Inflammatory macrophage treated with lipopolysaccharide for 4 hours (primary cell): ENCODE data around the gene ENTHD1.
"Not testable (repeated sequence)": the region's sequence is repeated elsewhere in the genome, so short reads cannot be mapped to it uniquely, and the experiment has no call there.

ENCODE experiments used
- DNase-seq: peaks from one replicate; pipeline ENCODE4 v3.0.0-alpha.2; 2020

ENTHD1 gene

DNA sequence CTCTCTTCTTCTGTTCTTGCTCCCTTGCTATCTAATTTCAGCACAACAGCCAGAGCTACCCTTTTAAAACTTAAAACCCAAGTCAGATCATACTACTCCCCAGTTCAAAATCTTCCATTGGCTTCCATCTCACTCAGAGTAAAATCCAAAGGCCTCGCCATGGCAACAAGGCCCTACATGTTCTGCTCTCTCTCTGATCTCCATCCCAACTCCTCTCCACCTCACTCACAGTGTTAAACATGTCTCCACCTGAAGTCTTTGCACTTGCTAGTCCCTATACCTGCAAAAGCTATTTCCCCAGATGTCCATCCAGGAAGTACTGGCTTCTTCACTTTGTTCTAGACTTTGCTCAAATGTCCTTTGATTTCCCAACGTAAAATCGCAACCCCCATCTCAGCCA, 4.3 kb upstream of the ENTHD1 start:
- no peak for DNase-seq

DNA sequence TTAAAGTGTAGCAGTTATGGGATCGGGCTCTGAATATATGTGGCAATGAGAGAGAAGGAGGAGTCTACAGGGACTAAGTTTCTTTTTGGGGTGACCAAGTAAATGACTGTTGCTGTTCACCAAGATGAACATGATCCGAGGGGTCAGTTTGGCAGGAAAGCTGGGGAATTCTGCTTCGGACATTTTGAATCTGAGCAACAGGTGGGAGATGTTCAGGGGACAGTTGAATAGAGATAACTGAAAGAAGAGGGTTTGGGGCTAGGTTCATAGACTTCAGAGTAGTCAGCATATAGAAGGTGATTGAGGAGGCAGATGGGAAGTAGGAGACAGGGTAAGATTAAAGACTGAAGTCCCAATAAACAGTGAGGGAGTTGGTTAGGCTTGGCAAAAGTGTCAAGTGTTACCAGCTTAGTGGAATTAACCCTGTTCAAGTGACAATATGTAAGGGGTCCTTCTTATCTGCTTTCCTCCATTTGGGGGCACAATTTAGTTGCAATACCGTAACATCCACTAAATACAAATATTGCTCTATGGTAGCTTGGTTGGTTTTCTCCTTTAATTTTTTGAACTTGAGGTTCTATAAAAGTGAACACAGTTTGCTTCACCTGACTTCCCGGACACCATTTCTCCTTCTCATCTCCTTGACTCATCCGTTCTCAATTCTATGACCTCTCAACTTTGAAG, 2.9 kb upstream of the ENTHD1 start:
- no peak for DNase-seq

DNA sequence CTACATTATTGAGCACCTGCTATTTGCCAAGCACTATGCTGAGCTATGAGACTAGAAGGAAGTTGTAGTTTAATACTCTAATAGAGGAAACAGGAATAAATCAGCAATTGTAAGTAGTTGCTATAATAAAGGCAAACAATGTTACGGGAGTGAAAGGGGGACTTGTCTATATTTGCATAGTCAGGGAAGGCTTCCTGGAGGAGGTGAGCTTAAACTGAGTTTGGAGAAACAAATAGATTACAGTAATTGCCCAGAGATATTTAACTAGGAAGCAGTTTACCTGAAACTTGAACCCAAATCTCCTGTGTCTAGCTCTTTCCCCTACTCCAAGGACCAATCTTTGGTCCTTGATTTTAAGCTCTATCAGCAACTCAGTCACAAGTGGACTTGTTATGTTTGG, 2.1 kb upstream of the ENTHD1 start:
- DNase-seq: no peak

DNA sequence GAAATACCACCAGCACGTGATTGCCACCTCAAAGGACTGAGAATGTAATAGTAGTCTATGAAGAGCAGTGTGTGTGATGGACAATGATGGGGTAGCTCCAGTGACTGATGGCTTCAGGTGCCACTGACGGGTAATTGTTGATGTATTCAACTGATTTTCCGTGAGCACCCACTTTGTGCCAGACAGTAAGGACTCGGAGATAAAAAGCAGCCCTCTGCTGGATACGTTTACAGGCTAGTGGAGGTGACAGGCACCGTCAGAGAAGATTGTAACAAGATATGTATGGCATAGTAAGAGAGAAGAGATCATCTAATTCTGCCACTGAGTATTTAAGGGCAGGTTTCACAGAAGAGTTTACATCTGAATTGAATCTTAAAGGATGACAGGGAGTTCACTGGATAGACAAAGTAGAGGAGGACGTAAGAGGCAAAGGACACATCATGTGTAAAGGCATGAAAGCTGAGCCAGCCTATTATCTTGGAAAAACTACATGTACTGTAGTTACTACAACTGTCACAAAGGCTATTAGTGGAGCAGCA, 1.1 kb upstream of the ENTHD1 start:
- DNase-seq: no peak

DNA sequence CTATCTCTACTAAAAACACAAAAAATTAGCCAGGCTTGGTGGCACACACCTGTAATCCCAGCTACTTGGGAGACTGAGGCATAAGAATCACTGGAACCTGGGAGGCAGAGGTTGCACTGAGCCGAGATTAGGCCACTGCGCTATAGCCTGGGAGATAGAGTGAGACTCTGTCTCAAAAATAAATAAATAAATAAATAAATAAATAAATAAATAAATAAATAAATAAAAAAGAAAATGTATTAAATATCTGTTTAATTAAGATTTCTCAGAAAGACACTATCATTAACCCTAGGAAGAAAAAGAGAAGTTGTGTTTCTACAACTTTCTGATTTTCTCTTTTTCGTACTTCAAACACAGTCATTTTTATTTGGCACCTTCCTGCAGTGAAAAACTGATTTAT, 3.6 kb downstream of the ENTHD1 start:
- not testable (repeated sequence) for DNase-seq

DNA sequence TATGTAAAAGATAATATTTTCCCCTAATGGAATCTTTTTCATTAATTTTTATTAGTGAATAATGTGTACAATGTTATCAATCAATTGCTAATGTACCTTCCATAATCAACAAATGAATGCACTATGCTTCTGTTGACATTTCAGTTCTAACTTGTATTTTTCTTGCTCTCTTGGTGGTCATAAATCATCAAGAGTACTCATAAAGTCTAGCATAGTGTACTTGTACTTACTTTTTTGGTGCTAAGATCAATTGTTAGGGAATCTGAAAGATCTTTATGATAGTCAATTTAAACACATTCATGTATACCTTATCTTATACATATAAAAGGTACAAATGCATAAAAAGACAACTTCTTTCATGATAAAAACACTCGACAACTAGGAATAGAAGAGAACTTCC, 10.5 kb downstream of the ENTHD1 start:
- no peak for DNase-seq

DNA sequence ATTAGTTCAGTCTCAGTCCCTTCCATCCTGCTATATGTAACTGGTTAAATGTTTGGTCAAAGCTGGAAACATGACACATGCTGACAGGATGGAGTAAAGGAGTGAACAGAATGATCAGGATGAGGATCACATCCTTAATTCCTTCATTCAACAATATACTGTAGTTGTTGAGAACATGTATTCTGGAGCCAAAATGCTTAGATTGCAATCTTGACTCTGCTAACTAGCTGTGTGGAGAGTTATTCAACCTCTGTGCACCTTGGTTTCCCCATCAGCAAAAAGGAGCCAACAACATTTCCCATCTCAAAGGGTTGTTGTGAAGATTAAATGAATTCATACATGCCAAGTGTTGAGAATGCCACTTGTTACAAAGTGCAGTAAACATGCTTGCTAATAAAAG, 12.8 kb downstream of the ENTHD1 start:
- DNase-seq: no peak

DNA sequence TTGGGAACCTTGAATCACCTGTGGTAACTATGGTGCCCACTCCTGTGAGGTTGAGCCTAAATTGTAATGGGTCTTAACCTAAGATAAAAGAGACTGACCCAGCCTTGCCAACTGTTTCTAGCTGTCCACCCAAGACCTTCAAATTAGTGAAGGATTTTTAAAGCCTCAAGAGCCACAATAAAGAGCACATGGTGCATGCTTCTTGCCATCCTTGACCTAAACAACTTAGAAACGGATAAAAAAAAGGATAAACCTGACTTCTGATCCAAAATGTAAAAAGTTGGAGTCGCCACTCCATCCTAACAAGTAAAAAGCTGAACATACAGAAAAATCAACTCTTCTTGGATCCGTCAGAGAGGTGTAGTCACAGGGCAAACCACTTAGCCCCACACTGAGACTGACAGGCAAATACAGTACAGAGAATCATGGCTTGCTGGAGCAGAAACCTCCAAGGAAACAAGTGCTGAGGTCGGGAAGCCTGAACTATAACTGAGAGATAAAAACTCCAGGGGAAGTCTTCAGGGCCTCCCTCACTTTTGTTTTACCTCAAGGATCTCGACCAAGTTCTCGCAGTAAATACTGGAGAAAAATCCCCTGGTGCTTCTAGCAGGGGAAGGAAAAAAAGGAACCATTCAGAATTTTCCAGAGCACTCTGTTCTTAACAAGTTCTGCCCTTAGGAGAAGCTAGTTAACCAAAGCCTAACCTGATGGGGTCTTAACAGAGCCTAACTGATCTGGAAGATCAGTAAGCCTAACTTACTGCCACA, 16.3 kb downstream of the ENTHD1 start:
- peak; percentile 23 for DNase-seq

DNA sequence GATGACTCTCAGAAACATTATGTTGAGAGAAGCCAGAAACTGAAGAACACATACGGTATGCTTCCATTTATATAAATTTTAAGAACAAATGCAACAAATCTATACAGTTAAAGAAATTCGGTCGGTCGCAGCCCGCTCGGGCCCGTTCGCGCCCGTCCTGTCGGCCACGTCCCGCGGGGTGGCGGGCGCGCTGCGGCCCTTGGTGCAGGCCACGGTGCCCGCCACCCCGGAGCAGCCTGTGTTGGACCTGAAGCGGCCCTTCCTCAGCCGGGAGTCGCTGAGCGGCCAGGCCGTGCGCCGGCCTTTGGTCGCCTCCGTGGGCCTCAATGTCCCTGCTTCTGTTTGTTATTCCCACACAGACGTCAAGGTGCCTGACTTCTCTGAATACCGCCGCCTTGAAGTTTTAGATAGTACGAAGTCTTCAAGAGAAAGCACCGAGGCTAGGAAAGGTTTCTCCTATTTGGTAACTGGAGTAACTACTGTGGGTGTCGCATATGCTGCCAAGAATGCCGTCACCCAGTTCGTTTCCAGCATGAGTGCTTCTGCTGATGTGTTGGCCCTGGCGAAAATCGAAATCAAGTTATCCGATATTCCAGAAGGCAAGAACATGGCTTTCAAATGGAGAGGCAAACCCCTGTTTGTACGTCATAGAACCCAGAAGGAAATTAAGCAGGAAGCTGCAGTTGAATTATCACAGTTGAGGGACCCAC, 18.2 kb downstream of the ENTHD1 start:
- not testable (repeated sequence) for DNase-seq

DNA sequence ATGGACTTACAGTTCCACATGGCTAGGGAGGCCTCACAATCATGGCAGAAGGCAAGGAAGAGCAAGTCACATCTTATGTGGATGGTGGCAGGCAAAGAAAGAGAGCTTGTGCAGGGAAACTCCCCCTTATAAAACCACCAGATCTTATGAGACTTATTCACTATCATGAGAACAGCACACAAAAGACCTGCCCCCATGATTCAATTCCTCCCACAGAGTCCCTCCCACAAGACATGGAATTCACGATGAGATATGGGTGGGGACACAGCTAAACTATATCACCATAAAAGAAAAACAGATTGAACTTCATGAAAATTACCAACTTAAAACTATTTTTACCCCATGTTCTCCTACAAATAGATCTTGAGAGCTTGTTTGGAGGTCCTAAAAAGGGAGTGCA, 19.6 kb downstream of the ENTHD1 start:
- DNase-seq: peak; percentile 67

DNA sequence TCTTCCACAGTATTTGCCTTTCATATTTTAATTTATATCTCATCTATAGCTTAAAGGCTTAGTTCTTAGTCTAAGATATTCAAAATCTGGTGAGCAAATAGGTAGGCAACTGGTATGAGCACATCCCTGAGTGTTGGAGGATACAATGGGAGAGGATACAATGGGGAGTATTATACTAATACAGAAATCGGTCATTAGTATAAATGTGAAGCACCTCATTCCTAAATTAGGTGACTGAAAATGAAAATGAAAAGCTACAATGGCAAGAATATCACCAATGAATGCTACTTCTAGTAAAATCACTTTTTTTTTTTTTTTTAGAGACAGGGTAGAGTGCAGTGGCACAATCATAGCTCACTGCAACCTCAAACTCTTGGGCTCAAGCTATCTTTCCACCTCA, 21.0 kb downstream of the ENTHD1 start:
- no peak for DNase-seq

DNA sequence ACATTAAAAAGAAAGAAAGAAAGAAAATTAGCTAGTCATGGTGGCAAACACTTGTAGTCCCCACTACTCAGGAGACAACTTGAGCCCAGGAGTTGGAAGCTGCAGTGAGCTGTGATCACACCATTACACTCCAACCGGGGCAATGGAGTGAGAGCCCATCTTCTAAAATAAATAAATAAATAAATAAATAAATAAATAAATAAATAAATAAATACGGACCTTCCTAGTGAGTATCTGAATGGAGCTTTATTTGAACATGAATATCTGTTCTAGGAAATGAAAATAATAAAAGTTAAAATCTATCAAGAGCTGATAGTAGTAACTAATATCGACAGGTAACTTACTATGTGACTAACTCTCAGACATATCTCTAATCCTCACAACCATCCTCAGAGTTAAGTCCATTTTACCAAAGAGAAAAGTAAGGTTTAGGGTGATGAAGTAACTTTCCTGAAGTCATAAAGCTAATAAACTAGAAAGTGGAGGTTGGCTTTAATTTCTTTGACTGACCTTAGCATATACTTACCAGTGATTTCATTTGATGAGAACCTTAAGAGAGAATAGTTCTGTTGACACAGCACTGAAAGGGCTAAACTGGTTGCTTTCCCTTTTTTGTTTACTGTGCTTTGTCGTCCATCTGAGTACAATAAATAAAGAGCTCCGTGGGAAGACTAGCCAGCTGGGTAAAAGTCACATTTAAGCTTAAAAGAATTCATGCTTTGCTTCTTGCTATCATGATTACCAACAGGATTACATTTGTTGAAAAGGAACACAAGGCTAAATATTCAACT, 22.4 kb downstream of the ENTHD1 start:
- DNase-seq: no peak

DNA sequence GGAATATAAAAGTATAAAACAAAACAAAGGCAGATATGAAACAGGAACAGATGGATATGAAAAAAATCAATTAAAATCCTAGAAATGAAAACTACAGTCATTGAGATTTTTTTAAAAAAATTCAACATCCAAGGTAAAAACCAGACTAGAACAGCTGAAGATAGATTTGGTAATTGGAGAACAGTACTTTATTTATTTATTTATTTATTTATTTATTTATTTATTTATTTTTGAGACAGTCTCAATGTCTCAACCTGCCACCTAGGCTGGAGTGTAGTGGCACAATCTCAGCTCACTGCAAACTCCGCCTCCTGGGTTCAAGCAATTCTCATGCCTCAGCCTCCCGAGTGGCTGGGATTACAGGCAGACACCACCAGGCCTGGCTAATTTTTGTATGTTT, 23.8 kb downstream of the ENTHD1 start:
- DNase-seq: not testable (repeated sequence)

DNA sequence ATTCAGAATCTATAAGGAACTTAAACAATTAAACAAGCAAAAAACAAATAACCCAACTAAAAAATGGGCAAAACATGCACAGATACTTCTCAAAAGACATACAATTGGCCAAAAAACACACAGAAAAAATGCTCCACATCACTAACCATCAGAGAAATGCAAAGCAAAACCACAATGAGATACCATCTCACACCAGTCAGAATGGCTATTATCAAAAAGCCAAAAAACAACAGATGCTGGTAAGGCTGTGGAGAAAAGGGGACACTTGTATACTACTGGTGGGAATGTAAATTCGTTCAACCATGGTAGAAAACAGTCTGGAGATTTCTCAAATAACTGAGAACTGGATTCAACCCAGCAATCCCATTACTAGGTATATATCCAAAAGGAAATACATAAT, 24.8 kb downstream of the ENTHD1 start:
- DNase-seq: no peak

DNA sequence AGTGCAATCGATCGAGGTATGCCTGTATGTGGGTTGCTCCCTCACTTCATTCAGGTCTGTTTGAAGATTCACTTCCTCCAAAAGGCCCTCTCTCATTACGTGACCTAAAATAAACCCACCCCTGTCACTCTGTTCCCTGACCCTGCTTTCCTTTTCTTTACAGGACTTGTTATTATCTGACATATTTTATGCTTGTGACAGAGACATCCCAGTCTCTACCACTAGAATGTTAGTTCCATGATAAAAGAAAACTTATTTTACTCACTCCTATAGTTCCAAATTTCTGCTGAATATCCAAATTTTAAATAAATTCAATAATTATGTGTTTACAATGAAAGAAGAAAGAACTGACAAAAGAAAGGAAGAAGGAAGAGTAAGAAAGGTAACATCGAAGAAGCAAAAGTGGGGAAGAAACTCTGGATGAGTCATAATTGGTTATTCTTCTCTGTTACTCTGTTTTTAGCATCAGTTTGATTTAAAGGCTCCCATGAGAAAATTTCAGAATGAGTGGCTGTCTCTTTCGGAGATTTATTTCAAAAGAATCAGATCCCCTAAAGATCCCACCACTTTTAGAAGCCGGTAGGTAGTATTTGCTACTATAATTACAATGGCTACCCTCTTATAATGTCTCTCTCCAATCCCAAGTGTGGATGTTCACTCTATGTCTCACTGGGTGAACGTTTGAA, 33.5 kb downstream of the ENTHD1 start:
- DNase-seq: no peak

DNA sequence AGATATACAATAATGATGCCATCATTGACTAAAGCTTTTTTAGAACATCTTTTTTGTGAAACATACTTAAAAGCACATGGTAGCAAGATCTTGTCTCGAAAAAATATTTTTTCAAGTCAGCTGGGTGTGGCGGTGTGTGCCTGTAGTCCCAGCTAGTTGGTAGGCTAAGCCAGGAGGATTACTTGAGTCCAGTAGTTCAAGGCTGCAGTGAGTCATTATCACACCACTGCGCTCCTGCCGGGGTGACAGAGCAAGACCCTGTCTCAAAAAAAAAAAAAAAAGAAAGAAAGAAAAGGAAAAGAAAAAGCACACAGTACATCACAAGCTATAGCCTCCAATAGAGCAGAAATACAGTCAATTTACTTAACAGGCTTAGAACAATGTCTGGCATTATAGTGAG, 37.0 kb downstream of the ENTHD1 start:
- DNase-seq: no peak

DNA sequence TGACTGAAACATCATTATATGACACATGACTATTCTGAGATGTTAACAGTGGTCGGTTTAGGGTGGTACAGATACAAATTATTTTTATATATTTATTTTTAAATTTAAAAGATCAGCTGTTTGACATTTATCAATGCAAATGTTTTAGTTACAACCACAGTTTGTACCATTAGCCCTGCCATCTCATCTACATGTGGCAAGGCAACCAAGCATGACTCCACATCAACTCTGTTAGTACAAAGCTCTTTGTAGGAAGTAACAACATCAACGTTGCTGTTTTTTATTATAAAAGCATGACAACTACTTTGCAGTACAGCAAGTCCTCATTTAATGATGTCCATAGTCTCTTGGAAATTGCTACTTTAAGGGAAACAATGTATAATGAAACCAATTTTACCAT, 40.8 kb downstream of the ENTHD1 start:
- DNase-seq: no peak

DNA sequence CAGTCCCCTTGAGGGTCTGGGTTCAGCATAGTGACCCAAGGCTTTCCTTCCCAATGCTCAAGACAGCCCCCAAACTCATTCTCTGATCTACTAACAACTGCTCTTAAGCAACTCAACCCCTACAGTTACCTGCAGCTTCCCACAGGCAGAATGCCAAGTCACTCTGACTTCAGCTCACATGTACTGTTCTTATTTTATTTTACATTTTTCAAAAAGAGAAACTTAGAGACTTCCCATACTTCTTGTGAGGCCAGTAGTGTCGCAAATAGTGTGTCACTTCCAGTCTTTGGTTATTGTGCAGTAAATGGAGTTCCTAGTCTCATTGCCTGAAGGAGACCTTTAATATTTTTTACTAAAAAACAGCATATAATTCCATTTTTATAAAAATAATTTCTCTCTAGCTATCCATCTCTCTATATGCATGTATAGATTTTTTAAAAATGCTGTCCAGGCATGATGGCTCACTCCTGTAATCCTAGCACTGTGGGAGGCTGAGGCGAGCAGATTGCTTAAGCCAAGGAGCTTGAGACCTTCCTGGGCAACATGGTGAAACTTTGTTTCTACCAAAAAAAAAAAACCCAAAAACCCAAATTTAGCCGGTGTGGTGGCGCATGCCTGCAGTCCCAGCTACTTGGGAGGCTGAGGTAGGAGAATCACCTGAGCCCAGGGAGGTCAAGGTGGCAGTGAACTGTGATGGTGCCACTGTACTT, 41.8 kb downstream of the ENTHD1 start:
- DNase-seq: peak; percentile 67

DNA sequence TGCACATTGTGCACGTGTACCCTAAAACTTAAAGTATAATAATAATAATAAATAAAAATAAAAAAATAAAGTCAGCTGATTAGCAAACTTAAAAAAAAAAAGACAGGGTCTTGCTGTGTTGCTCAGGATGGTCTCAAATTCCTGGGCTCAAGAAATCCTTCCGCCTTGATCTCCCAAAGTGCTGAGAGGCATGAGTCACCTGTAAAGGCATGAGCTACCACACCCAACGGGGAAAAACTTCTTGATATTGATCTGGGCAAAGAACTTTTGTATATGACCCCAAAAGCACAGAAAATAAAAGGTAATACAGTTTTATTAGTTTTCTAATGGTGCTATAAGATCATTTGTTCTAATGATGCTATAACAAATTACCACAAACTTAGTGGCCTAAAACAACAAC, 46.1 kb downstream of the ENTHD1 start:
- no peak for DNase-seq

DNA sequence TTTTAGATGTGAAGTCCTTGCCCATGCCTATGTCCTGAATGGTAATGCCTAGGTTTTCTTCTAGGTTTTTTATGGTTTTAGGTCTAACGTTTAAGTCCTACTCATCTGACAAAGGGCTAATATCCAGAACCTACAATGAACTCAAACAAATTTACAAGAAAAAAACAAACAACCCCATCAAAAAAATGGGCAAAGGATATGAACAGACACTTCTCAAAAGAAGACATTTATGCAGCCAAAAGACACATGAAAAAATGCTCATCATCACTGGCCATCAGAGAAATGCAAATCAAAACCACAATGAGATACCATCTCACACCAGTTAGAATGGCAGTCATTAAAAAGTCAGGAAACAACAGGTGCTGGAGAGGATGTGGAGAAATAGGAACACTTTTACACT, 47.0 kb downstream of the ENTHD1 start:
- not testable (repeated sequence) for DNase-seq

DNA sequence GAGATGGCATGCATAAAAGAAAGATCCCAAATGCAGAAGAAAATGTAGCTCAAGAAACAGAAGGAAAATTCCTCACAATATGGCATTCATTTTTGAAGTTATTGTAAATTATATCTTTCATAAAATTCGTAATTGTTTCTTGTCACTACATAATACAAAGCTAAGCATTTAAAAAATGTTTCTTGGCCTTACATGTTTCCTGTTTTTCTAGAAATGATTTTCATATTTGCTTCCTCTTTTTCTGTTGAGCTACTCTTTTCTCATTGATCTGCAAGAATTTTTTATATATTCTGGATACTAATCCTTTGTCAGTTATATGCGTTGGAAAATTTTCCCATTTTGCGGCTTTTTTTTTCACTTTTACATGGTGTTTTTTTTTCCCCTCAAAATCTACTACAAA, 48.0 kb downstream of the ENTHD1 start:
- peak; percentile 36 for DNase-seq
